OCI-LY7 (cell line): ENCODE data around the gene GMPS. TPM values are rescaled to one million over a fixed set of nuclear protein-coding genes. Genes with fewer than 3 reads are reported as not detected.

Experiments used
- BruUV-seq: library from RNA; stranded (reverse); fragments of 400-500 nt; replicated peaks from 2 replicates; lab custom pipeline; 2021; lab: Mats Ljungman, UMichigan
- CTCF ChIA-PET: fragments of 300-600 bp; sonication (Branson Sonifier 250); formaldehyde crosslinking; loops from one replicate; lab custom pipeline; 2022; ENCODE audit warnings: antibody characterized with exemption; ENCODE audit not compliant: unreplicated experiment; lab: Charles Lee
- POLR2A ChIA-PET: fragments of 300-600 bp; sonication (Branson Sonifier 250); formaldehyde crosslinking; loops from one replicate; lab custom pipeline; 2022; ENCODE audit warnings: antibody characterized with exemption; lab: Charles Lee
- DNase-seq: peaks from one replicate; pipeline ENCODE4 v3.0.0-alpha.2; 2015; ENCODE audit warnings: low spot score
- H2AFZ ChIP-seq: fragments of 200-600 bp; sonication (generic), shearing (Covaris generic); 2 replicates; pipeline ENCODE4 v1.6.1; 2014; ENCODE audit warnings: mild to moderate bottlenecking, antibody characterized with exemption, low read length, moderate library complexity
- H3K27ac ChIP-seq: fragments of 200-600 bp; sonication (generic); 2 replicates; pipeline ENCODE4 v1.5.1; 2014; ENCODE audit warnings: mixed run types, low read depth, mild to moderate bottlenecking, moderate library complexity, low read length, inconsistent platforms; ENCODE audit not compliant: poor library complexity, severe bottlenecking
- H3K36me3 ChIP-seq: fragments of 200-600 bp; sonication (generic); 2 replicates; pipeline ENCODE4 v1.6.1; 2014; ENCODE audit warnings: mild to moderate bottlenecking, antibody characterized with exemption, low read length, moderate library complexity, mixed read lengths; ENCODE audit not compliant: insufficient read depth
- H3K4me1 ChIP-seq: fragments of 200-600 bp; sonication (generic); 2 replicates; pipeline ENCODE4 v1.5.1; 2014; ENCODE audit warnings: mild to moderate bottlenecking, low read length; ENCODE audit not compliant: insufficient read depth, poor library complexity, severe bottlenecking
- H3K4me2 ChIP-seq: fragments of 200-600 bp; sonication (generic); 2 replicates; pipeline ENCODE4 v1.6.1; 2014; ENCODE audit warnings: mild to moderate bottlenecking, low read length
- H3K4me3 ChIP-seq: fragments of 200-600 bp; sonication (generic); 2 replicates; pipeline ENCODE4 v1.5.1; 2014; ENCODE audit warnings: mild to moderate bottlenecking, low read depth, low read length; ENCODE audit not compliant: poor library complexity, severe bottlenecking
- H3K79me2 ChIP-seq: fragments of 200-600 bp; sonication (generic); 2 replicates; pipeline ENCODE4 v1.6.1; 2016; ENCODE audit warnings: low read depth, mild to moderate bottlenecking, low read length, moderate library complexity, mixed read lengths; ENCODE audit not compliant: insufficient read depth
- H3K9me2 ChIP-seq: fragments of 200-600 bp; sonication (generic); 2 replicates; pipeline ENCODE4 v1.6.1; 2016; ENCODE audit warnings: mild to moderate bottlenecking, low read length, mixed read lengths; ENCODE audit not compliant: insufficient read depth
- H3K9me3 ChIP-seq: fragments of 200-600 bp; sonication (generic); 2 replicates; pipeline ENCODE4 v1.6.1; 2014; ENCODE audit warnings: mild to moderate bottlenecking, mixed run types, low read length, mixed read lengths
- H4K20me1 ChIP-seq: fragments of 200-600 bp; sonication (generic); 2 replicates; pipeline ENCODE4 v1.6.1; 2014; ENCODE audit warnings: mild to moderate bottlenecking, antibody characterized with exemption, low read length, moderate library complexity, mixed read lengths; ENCODE audit not compliant: insufficient read depth
- CTCF ChIP-seq: fragments of 200-600 bp; sonication (generic); conservative IDR thresholded peaks from 2 replicates; pipeline ENCODE4 v1.5.1; 2014; ENCODE audit warnings: mild to moderate bottlenecking, antibody characterized with exemption, low read length, moderate library complexity, mixed read lengths
- EZH2phosphoT487 ChIP-seq: fragments of 200-600 bp; sonication (generic); IDR thresholded peaks from 2 replicates; pipeline ENCODE4 v1.6.1; 2018; ENCODE audit warnings: low read depth, borderline replicate concordance, mild to moderate bottlenecking, mixed run types, antibody characterized with exemption, low read length, moderate library complexity, mixed read lengths
- intact Hi-C: fragments of 100-400 bp; cut with micrococcal nuclease; formaldehyde crosslinking; loops from one replicate; pipeline ENCODE4 v1.10.0; 2022; ENCODE audit not compliant: unreplicated experiment
- total RNA-seq, 2 experiments: library from RNA; depleted of rRNA in 1 of 2; stranded (reverse); fragments of >200 nt in 1 of 2; shearing (Covaris generic) in 1 of 2; gene quantifications; 2 replicates each; pipeline ENCODE4 v1.2.3, GENCODE V29; 2014 to 2022

Gene GMPS
- total RNA-seq, 2 experiments from 2014 or later: 37.6 to 116 TPM

GRCh38 chr3:155979746-155980145 lies 109.3 kb downstream of the GMPS start:
- no peak for DNase-seq
- CTCF ChIA-PET: no interaction called here
- Histone ChIP-seq H2AFZ (no peak overlapping the region), H3K9me2 (no peaks in the 10 kb centered on the region), H3K36me3 (no peaks in the 10 kb centered on the region), H3K79me2 (no peaks in the 10 kb centered on the region), H3K4me1 (no peaks in the 10 kb centered on the region), H4K20me1 (no peaks in the 10 kb centered on the region), H3K27ac (no peak overlapping the region), H3K9me3 (no peaks in the 10 kb centered on the region), H3K4me2 (no peak overlapping the region), H3K4me3 (no peak overlapping the region)
- POLR2A ChIA-PET: interaction anchor here (0.5 to 0.7 kb wide), 2 partner anchors 36 to 1065 kb away, joined by 4 to 6 read pairs; no protein-coding TSS in a partner anchor
- TF ChIP-seq CTCF: no peak
- TF ChIP-seq EZH2phosphoT487: no peak
- no TSS peak for BruUV-seq
- intact Hi-C loops: no loop called here

GRCh38 chr3:155981669-155982068 lies 111.2 kb downstream of the GMPS start:
- Histone ChIP-seq H3K9me3 (no peaks in the 10 kb centered on the region), H2AFZ (no peak overlapping the region), H3K9me2 (no peaks in the 10 kb centered on the region), H3K36me3 (no peaks in the 10 kb centered on the region), H3K27ac (no peak overlapping the region), H3K4me2 (no peak overlapping the region), H3K4me1 (no peaks in the 10 kb centered on the region), H4K20me1 (no peaks in the 10 kb centered on the region), H3K79me2 (no peaks in the 10 kb centered on the region), H3K4me3 (no peak overlapping the region)
- intact Hi-C loops: no loop called here
- ChIA-PET POLR2A (no interaction called here), CTCF (no interaction called here)
- no TSS peak for BruUV-seq
- no peak for TF ChIP-seq EZH2phosphoT487
- no peak for TF ChIP-seq CTCF
- DNase-seq: no peak

- no peak overlapping the region for H3K4me2 ChIP-seq
- no peaks in the 10 kb centered on the region for H3K36me3 ChIP-seq
- H3K9me3 ChIP-seq: no peaks in the 10 kb centered on the region
- no peak overlapping the region for H3K27ac ChIP-seq
- H3K4me1 ChIP-seq: no peaks in the 10 kb centered on the region
- no TSS peak for BruUV-seq
- no peaks in the 10 kb centered on the region for H4K20me1 ChIP-seq
- TF ChIP-seq CTCF: no peak
- TF ChIP-seq EZH2phosphoT487: no peak
- H3K4me3 ChIP-seq: no peak overlapping the region
- DNase-seq: no peak
- CTCF ChIA-PET: no interaction called here
- POLR2A ChIA-PET: no interaction called here
- H3K9me2 ChIP-seq: no peaks in the 10 kb centered on the region
- intact Hi-C loops: no loop called here
- H2AFZ ChIP-seq: no peak overlapping the region
- H3K79me2 ChIP-seq: no peaks in the 10 kb centered on the region
These were observed 113.5 kb downstream of the GMPS start for GRCh38 chr3:155983834-155984474.
